Thoracic aorta (tissue), 2 donors: ENCODE measurements around the gene SLC6A5. TPM values are rescaled to one million over a fixed set of nuclear protein-coding genes. Genes with fewer than 3 reads are reported as not detected.

Experiments used
- ATAC-seq: fragments of 150-250 bp; one replicate; pipeline ENCODE4 v1.8.0; 2017; ENCODE audit warnings: low read depth; ENCODE audit not compliant: insufficient number of reproducible peaks, low FRiP score
- DNase-seq: peaks from one replicate; pipeline ENCODE4 v3.0.0-alpha.2; 2020; ENCODE audit warnings: low spot score
- H3K27ac ChIP-seq, 2 donors: fragments of 200-600 bp; sonication (generic); 1 replicate in 1 of 2; 2 replicates in 1 of 2; pipeline ENCODE4 v1.5.1; 2016; ENCODE audit warnings: mild to moderate bottlenecking in 2 of 2, moderate library complexity in 2 of 2
- H3K27me3 ChIP-seq: fragments of 200-600 bp; sonication (generic); replicated peaks from 2 replicates; pipeline ENCODE4 v1.6.0; 2016; ENCODE audit warnings: mild to moderate bottlenecking; ENCODE audit not compliant: insufficient read depth
- H3K36me3 ChIP-seq: fragments of 200-600 bp; sonication (generic); one replicate; pipeline ENCODE4 v1.5.1; 2016
- H3K4me1 ChIP-seq, 2 donors: fragments of 200-600 bp; sonication (generic); 1 replicate in 1 of 2; 2 replicates in 1 of 2; pipeline versions ENCODE4 v1.5.1 to v1.6.0; 2016; ENCODE audit warnings: low read depth in 2 of 2, mild to moderate bottlenecking in 1 of 2; ENCODE audit not compliant: control insufficient read depth in 1 of 2
- H3K4me3 ChIP-seq: fragments of 200-600 bp; sonication (generic); 2 replicates; pipeline ENCODE4 v1.5.1; 2016; ENCODE audit warnings: mild to moderate bottlenecking
- H3K9me3 ChIP-seq: fragments of 200-600 bp; sonication (generic); 2 replicates; pipeline ENCODE4 v1.5.1; 2016
- CTCF ChIP-seq: fragments of 200-600 bp; sonication (generic); IDR thresholded peaks from one replicate; pipeline ENCODE4 v1.5.1; 2019; ENCODE audit warnings: antibody characterized with exemption
- total RNA-seq, 2 donors: library from RNA; depleted of rRNA; stranded (reverse); fragments of >200 nt; gene quantifications; one replicate each; pipeline versions ENCODE4 v1.1.0 to v1.2.3, GENCODE V29; 2016

Gene SLC6A5
- total RNA-seq, 2 donors from 2014 or later = not detected

DNA sequence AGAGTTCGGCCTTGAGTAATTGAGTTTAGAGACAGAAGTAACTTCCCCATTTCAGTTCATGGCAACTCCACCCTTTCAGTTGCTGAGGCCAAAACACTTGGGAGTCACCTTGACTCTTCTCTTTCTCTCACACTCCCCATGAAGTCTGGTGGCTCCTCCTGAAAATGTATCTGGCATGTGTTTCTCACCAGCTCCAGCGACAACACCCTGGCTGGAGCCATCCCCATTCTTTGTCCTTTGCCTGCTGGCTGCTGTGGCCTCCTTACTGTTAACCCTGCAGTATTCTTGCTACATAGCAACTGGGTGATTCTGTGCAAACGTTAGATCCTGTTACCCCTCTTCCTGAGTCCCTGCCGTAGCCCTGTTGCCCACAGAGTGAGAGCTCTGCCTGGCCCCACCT, 23.8 kb downstream of the SLC6A5 start:
- TF ChIP-seq CTCF = no peak
- no peak for ATAC-seq

DNA sequence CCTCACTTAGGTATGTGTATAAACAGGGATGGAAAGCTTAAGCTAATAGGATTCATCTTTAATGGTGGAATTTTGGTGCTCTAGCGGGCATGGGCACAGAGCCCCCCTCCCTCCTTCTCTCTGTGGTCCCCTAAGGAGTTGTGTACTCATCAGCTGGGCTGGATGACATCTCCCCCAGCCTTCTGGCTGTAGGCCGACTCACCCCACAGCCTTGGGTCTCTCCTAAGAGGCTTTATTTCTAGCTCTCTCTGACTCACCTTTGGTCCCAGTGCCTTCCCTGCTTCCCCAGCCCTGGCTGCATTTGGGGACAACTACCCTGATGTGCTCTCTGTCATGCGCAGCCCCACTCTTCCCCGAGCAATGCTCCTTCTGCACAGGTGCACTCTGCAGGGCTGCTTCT, 26.9 kb downstream of the SLC6A5 start:
- ATAC-seq (no peak), DNase-seq (no peak)
- no peaks in the 10 kb centered on the region for H3K27me3 ChIP-seq
- H3K27ac ChIP-seq = no peak overlapping the region
- no peaks in the 10 kb centered on the region for H3K36me3 ChIP-seq
- TF ChIP-seq CTCF = no peak
- no peaks in the 10 kb centered on the region for H3K4me1 ChIP-seq
- no peak overlapping the region for H3K4me3 ChIP-seq
- no peaks in the 10 kb centered on the region for H3K9me3 ChIP-seq

More for the DNA sequence above, 23.8 kb downstream of the SLC6A5 start:
- no peaks in the 10 kb centered on the region for H3K27me3 ChIP-seq
- no peak overlapping the region for H3K4me3 ChIP-seq
- H3K9me3 ChIP-seq = no peaks in the 10 kb centered on the region
- DNase-seq = no peak
- no peak overlapping the region for H3K27ac ChIP-seq
- no peaks in the 10 kb centered on the region for H3K36me3 ChIP-seq
- H3K4me1 ChIP-seq = no peaks in the 10 kb centered on the region

- H3K36me3 ChIP-seq = no peaks in the 10 kb centered on the region
- no peak for ATAC-seq
- no peak for TF ChIP-seq CTCF
- no peaks in the 10 kb centered on the region for H3K4me1 ChIP-seq
- no peaks in the 10 kb centered on the region for H3K9me3 ChIP-seq
- no peaks in the 10 kb centered on the region for H3K27me3 ChIP-seq
- H3K27ac ChIP-seq = no peak overlapping the region
- DNase-seq = no peak
- H3K4me3 ChIP-seq = no peak overlapping the region
Measured at GRCh38 chr11:20627026-20627425, 27.6 kb downstream of the SLC6A5 start.

- no peak for TF ChIP-seq CTCF
- Histone ChIP-seq H3K4me3 (no peak overlapping the region), H3K36me3 (no peaks in the 10 kb centered on the region), H3K9me3 (no peaks in the 10 kb centered on the region), H3K27me3 (no peaks in the 10 kb centered on the region), H3K4me1 (no peaks in the 10 kb centered on the region), H3K27ac (no peak overlapping the region)
- ATAC-seq (no peak), DNase-seq (no peak)
Measured at GRCh38 chr11:20627701-20628100, 28.3 kb downstream of the SLC6A5 start.

DNA sequence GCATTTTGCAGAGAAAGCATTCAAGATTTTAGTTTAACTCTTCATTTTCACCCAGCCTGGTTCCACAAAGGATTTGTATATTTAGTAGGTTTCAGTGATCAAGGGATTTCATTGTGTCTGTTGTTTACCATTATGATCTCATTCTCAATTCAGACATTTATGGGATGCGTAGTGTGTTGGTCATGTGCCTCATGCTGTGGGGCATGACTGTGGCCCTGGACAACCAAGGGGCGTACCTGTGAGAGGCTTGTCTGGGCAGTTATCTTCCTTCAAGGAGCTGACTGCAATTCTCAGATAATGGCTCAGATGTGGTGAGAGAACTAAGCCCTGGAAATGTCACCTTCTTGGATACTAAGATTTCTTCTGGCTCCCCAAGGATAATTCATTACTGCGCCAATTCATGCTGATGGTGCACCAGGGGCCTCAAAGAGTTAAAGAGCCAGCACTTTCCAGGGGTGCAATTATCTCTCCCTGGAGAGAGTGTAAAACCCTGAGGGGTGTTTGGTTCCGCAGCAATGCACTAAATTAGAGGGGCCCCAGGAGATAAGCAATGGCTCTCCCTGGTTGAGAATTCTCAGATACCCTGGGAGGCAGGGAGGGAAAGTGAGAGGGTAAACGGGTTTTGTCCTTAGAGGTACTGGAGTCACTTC, 32.2 kb downstream of the SLC6A5 start:
- Histone ChIP-seq H3K36me3 (no peaks in the 10 kb centered on the region), H3K4me3 (no peak overlapping the region), H3K9me3 (no peaks in the 10 kb centered on the region), H3K27me3 (no peaks in the 10 kb centered on the region), H3K4me1 (no peaks in the 10 kb centered on the region), H3K27ac (no peak overlapping the region)
- no peak for TF ChIP-seq CTCF
- ATAC-seq (no peak), DNase-seq (no peak)
